Ovary (tissue), 9 donors: ENCODE results near the gene WDR7. TPM values are rescaled to one million over a fixed set of nuclear protein-coding genes. Genes with fewer than 3 reads are reported as not detected.

ENCODE experiments used
- DNase-seq, 5 donors: peaks; one replicate each; pipeline ENCODE4 v3.0.0-alpha.2; 2019 to 2020
- H3K27ac ChIP-seq, 2 donors: fragments of 200-600 bp; one replicate each; pipeline versions ENCODE4 v1.5.1 to v1.8.0; 2019 to 2022
- H3K27me3 ChIP-seq: fragments of 200-600 bp; one replicate; pipeline ENCODE4 v1.8.0; 2022
- H3K36me3 ChIP-seq: fragments of 200-600 bp; sonication (generic); one replicate; pipeline ENCODE4 v1.5.1; 2019
- H3K4me1 ChIP-seq: one replicate; pipeline ENCODE4 v1.8.1; 2013; ENCODE audit warnings: mild to moderate bottlenecking, moderate library complexity; ENCODE audit not compliant: insufficient read depth
- H3K4me3 ChIP-seq: fragments of 200-600 bp; sonication (generic); one replicate; pipeline ENCODE4 v1.5.1; 2017
- H3K9me3 ChIP-seq, 2 donors: fragments of 200-600 bp in 1 of 2; sonication (generic) in 1 of 2; one replicate each; pipeline versions ENCODE4 v1.5.1 to v1.8.1; 2013 to 2019; ENCODE audit warnings: mild to moderate bottlenecking in 1 of 2, moderate library complexity in 1 of 2
- EP300 ChIP-seq: sonication (generic); formaldehyde crosslinking; IDR thresholded peaks from one replicate; pipeline ENCODE4 v1.6.1; 2017; ENCODE audit warnings: antibody characterized with exemption
- POLR2A ChIP-seq: fragments of 450-650 bp; IDR thresholded peaks from one replicate; pipeline ENCODE4 v1.6.1; 2017; ENCODE audit warnings: antibody characterized with exemption, mild to moderate bottlenecking, moderate library complexity
- WGBS, 3 donors: extraction: QIAGEN DNeasy Blood & Tissue Kit in 1 of 3; methylation state at CpG; one replicate each; pipeline versions ENCODE4 v1.1.5 to v1.1.7; 2013 to 2017; 5-methylcytosine and 5-hydroxymethylcytosine counted together
- intact Hi-C, 4 donors: fragments of 100-400 bp; cut with DNase I; formaldehyde crosslinking; loops; one replicate each; pipeline versions ENCODE4 v1.11.0 to v1.15.1; 2022 to 2023
- polyA plus RNA-seq, 2 donors: library from polyadenylated mRNA; stranded (reverse); fragments of 200-250 nt in 1 of 2; fragments of 350-450 nt in 1 of 2; fragmentation: Illumina TruSeq in 1 of 2; extraction: RNeasy Lipid Tissue Mini Kit (QIAGEN cat#74804) in 1 of 2; gene quantifications; one replicate each; pipeline ENCODE4 v1.2.3, GENCODE V29; 2013 to 2014
- total RNA-seq, 7 donors: library from RNA; depleted of rRNA in 2 of 7; stranded (reverse); fragments of >200 nt in 2 of 7; fragmentation: NEBNext Ultra II Directional in 3 of 7; extraction: Animal tissue kit (Norgen Biotek cat#: 25700) in 3 of 7; gene quantifications; one replicate each; pipeline versions ENCODE4 v1.1.0 to v1.2.4, GENCODE V29; 2016 to 2023
- TF ChIP-seq, protein P1 (sequence below), 3 donors: fragments of 450-650 bp in 2 of 3; fragments of 200-600 bp in 1 of 3; IDR thresholded peaks; one replicate each; pipeline versions ENCODE4 v1.5.1 to v1.8.0; 2016 to 2022; ENCODE audit warnings: antibody characterized with exemption in 3 of 3, mild to moderate bottlenecking in 1 of 3
- donor health status: DM: no; HTN: no; CAD: no; lungs with moderate emphysema.
- donor health status: DM: no; HTN: no; CAD: no.
- donor health status: Bipolar disorder and iron deficiency.
- donor health status: DM: yes; HTN: yes; CAD: no.
- donor health status: DM: no; HTN: no; CAD: no.
- donor health status: DM: yes; HTN: yes; CAD: no.

Gene WDR7
- total and polyA plus RNA-seq, 9 donors, result 4.8 to 29.1 (median 24.7) TPM

DNA sequence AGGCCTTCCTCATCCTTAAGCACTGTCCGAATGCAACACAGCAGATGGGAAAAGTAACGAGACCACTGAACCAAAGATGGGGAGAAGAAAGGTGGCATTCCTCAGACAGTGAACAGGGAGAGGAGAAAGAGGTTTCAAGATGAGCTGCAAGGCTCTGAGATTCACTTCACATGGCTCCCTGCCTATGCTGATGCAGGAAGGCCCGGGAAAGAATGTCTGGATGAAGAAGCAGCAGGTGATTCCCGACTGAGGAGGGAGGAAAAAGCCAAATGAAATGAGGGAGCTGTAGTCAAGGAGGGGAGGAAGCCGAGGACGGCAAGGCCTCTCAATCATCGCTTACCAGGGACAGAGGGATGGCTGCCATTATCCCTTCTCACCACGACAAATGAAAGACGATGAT is 397.2 kb downstream of the WDR7 start:
- 58 to 68% (median 60%) methylated on average over 9 of the region's 9 CpGs for WGBS, 3 donors
- Histone ChIP-seq H3K27ac (no peak overlapping the region), H3K27me3 (no peaks in the 10 kb centered on the region), H3K4me3 (no peak overlapping the region), H3K9me3 (no peaks in the 10 kb centered on the region), H3K4me1 (no peaks in the 10 kb centered on the region), H3K36me3 (no peaks in the 10 kb centered on the region)
- intact Hi-C loops, result no loop called here
- TF ChIP-seq EP300 (no peak), POLR2A (no peak)
- TF ChIP-seq, protein P1, sequence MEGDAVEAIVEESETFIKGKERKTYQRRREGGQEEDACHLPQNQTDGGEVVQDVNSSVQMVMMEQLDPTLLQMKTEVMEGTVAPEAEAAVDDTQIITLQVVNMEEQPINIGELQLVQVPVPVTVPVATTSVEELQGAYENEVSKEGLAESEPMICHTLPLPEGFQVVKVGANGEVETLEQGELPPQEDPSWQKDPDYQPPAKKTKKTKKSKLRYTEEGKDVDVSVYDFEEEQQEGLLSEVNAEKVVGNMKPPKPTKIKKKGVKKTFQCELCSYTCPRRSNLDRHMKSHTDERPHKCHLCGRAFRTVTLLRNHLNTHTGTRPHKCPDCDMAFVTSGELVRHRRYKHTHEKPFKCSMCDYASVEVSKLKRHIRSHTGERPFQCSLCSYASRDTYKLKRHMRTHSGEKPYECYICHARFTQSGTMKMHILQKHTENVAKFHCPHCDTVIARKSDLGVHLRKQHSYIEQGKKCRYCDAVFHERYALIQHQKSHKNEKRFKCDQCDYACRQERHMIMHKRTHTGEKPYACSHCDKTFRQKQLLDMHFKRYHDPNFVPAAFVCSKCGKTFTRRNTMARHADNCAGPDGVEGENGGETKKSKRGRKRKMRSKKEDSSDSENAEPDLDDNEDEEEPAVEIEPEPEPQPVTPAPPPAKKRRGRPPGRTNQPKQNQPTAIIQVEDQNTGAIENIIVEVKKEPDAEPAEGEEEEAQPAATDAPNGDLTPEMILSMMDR (IDR thresholded peaks at IDR 0.05), result no peak
- DNase-seq, result no peak

DNA sequence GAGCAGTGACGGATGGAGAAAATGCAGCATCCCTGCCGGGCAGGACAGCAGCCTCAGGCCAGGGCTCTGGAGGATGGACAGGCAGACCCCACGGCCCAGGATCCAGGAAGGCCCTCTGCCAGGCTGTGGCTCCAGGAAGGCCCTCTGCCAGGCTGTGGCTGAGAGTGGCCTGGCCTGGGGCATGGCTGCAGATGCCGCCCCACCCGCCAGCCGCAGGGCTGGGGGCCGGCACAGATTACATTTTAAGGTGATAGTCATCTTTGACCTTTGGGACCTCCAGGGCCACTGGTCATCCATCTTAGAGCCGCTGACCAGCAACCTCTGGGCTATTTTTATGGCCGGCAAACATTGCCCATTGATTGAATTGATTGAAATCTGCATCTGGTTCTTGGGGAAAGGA is 397.7 kb downstream of the WDR7 start:
- Histone ChIP-seq H3K36me3 (no peaks in the 10 kb centered on the region), H3K27ac (no peak overlapping the region), H3K4me3 (no peak overlapping the region), H3K27me3 (no peaks in the 10 kb centered on the region), H3K4me1 (no peaks in the 10 kb centered on the region), H3K9me3 (no peaks in the 10 kb centered on the region)
- DNase-seq, result no peak
- TF ChIP-seq, protein P1 (IDR thresholded peaks at IDR 0.05), result no peak
- TF ChIP-seq EP300, result no peak
- no peak for TF ChIP-seq POLR2A
- 46 to 66% (median 46%) methylated on average over 9 of the region's 9 CpGs for WGBS, 3 donors
- intact Hi-C loops, result no loop called here

DNA sequence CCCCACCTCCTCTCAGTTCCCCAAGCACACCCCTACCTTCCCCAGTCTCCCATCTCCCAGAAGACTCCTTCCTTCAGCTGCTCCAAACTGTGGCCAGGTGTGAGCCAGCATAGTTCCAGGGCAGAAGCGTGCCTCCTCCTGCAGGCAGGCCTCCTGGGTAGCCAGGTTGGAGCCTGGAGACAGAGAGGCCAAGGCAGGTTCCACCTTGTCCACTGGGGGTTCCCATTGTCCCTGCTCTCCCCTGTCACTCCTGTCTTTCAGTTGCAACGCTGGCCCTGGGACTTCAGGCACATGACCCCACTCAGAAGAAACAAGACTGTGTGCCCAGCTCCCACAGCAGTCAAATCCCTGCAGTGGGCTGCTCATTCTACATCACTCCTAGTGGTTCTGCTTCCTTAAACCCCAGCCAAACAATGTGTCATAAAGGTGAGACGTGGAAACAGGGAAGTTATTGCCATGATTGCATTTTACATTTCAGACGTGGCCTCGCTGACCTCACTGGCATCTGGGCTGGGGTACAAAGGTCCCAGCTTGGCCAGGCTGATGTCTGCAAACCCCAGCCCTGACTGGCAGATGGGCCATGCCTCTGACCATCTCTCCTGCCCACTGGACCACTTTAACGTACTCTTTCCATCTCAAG is 399.3 kb downstream of the WDR7 start:
- no peak overlapping the region for H3K27ac ChIP-seq
- no peaks in the 10 kb centered on the region for H3K9me3 ChIP-seq
- no peak overlapping the region for H3K4me3 ChIP-seq
- no peaks in the 10 kb centered on the region for H3K4me1 ChIP-seq
- H3K27me3 ChIP-seq, result no peaks in the 10 kb centered on the region
- intact Hi-C loops, result no loop called here
- 67 to 71% (median 68%) methylated on average over 6 of the region's 6 CpGs for WGBS, 3 donors
- no peak for DNase-seq
- TF ChIP-seq EP300 (no peak), POLR2A (no peak)
- H3K36me3 ChIP-seq, result no peaks in the 10 kb centered on the region

DNA sequence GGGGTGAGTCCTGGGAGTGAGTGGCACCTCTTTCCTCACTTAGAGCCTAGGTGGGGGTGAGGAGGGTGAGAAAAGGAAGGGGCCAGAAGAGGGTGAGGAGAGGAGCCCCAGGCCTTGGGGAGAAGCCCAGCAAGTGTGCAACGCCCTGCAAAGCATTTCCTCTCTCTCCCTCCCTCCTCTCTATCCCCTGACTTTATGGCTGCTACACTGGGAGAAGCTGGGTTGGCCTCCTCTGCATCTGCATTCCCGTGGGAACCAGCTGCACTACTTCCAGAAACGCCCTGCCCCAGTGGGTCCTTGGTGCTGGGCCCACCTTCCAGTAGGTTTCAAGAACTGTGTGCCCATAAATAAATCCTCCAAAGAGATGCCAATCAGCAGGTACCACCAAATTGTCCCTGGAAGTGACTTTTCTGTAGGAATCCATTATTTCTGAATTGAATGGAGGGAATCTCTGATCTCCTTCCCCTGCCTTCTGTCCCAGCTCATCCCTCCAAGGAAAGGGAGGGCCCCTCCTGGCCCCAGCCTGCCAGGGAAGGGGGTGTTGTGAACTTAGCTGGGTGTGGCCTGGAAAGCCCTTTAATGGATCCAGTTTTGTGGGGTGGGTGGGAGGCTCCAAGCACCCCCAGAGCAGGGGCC is 400.0 kb downstream of the WDR7 start:
- H3K27ac ChIP-seq, result no peak overlapping the region
- H3K27me3 ChIP-seq, result no peaks in the 10 kb centered on the region
- DNase-seq, result no peak
- WGBS, 3 donors, result 11 to 26% (median 12%) methylated on average over 3 of the region's 3 CpGs
- TF ChIP-seq EP300 (no peak), POLR2A (no peak)
- TF ChIP-seq, protein P1 (IDR thresholded peaks at IDR 0.05), result no peak
- H3K9me3 ChIP-seq, result no peaks in the 10 kb centered on the region
- intact Hi-C loops, result no loop called here
- no peak overlapping the region for H3K4me3 ChIP-seq
- H3K4me1 ChIP-seq, result no peaks in the 10 kb centered on the region
- no peaks in the 10 kb centered on the region for H3K36me3 ChIP-seq

DNA sequence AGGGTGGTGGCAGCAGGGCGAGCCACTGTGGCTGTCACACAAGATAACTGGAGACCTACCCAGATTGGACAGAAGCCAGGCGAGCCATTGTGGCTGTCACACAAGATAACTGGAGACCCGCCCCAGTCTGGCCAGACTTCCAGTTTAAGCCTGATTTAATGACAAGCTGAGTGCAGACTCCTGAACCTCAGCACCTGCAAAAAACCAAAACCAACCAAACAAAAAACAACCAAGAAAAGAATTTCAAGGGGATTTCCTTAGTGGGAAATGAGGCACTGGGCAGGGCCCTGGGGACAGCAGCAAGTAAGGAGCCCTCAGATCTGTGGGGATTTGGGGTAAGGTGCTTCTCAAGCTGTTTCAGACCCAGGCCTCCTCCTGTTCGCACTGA is 400.5 kb downstream of the WDR7 start:
- 61 to 72% (median 68%) methylated on average over 4 of the region's 4 CpGs for WGBS, 3 donors

More for the DNA sequence above, 400.5 kb downstream of the WDR7 start:
- H3K36me3 ChIP-seq, result no peaks in the 10 kb centered on the region
- H3K4me3 ChIP-seq, result no peak overlapping the region
- H3K9me3 ChIP-seq, result no peaks in the 10 kb centered on the region
- intact Hi-C loops, result no loop called here
- H3K27me3 ChIP-seq, result no peaks in the 10 kb centered on the region
- H3K27ac ChIP-seq, result no peak overlapping the region
- H3K4me1 ChIP-seq, result no peaks in the 10 kb centered on the region
- TF ChIP-seq EP300 (no peak), POLR2A (no peak)
- TF ChIP-seq, protein P1 (IDR thresholded peaks at IDR 0.05), result no peak
- DNase-seq, result no peak
